GM04504 (cell line): ENCODE data around the gene IGIP.

Source experiments
- DNase-seq: peaks from one replicate; pipeline ENCODE4 v3.0.0-alpha.2; 2012; ENCODE audit warnings: low read depth

The IGIP gene

GRCh38 chr5:140166911-140167310, 41.2 kb downstream of the IGIP start:
- DNase-seq = no peak

DNA sequence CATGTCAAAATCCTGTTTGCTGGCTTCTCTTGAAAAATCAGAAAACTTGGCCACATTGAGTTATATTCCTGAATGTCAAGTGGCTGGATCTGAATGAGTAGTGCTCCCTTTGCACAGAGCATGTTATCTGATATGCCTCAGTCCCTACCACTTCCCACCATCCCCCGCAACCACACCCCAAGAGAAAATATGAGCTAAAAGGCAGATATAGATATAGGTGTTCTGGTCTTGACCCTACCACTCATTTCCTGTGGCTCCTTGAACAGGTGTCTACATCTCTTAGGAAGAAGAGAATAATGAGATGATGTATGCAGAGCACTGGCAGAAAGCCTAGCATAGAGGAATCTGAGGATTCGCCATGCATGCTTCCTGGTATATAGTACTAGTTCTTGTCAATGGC, 42.6 kb downstream of the IGIP start:
- no peak for DNase-seq

DNA sequence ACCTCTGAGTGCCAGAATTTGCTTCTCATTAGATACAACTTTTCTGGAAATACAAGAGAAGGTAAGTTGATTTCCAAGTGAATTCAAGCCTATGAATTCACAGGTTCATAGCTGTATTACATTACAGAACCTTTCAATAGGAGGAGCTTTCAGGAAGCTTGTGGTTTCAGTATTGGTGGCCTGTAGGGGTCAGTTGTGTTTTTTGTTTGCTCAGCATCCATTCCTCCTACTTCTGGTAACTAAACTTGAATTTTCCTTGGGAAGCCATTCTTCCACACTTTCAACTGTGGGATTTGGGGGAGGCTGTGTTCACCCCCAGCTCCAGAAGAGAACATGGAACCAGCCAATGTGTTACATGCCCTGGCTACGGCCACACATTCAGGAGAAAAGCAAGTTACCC, 43.7 kb downstream of the IGIP start:
- no peak for DNase-seq

DNA sequence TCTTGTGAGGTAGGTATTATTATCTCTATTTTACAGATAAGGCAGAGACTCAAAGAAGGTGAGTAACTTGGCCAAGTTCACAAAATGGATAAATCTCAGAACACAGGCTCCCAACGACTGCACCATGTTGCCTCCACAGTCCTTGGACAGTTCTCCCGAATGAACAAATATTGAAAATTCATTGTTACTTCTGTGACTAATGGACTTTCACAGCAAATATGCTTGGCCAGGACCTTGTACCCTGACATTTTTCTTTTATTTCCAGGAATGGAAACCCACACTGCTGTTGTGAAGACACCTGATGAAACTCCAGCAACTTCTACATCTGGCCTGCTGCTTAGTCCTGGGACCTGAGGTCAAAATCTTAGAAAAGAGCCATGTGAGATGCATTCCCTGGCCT, 46.7 kb downstream of the IGIP start:
- no peak for DNase-seq

DNA sequence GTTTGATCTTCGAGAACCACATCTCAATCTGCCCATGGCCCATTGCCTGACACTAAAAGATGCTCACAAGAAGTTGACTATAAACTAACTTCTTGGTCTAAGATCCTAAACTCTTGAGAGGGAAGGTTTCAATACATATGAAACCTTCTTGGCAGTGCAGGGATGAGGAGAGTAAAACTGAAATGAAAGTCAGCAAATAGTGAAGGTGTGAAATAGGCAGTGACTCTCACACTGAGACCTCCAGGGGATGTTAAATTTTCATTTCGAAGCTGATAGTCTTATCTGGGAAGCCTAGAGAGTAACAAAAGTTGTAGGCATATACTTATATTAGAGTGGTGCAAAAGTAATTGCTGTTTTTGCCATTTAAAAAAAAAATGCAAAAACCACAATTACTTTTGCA, 48.3 kb downstream of the IGIP start:
- no peak for DNase-seq

DNA sequence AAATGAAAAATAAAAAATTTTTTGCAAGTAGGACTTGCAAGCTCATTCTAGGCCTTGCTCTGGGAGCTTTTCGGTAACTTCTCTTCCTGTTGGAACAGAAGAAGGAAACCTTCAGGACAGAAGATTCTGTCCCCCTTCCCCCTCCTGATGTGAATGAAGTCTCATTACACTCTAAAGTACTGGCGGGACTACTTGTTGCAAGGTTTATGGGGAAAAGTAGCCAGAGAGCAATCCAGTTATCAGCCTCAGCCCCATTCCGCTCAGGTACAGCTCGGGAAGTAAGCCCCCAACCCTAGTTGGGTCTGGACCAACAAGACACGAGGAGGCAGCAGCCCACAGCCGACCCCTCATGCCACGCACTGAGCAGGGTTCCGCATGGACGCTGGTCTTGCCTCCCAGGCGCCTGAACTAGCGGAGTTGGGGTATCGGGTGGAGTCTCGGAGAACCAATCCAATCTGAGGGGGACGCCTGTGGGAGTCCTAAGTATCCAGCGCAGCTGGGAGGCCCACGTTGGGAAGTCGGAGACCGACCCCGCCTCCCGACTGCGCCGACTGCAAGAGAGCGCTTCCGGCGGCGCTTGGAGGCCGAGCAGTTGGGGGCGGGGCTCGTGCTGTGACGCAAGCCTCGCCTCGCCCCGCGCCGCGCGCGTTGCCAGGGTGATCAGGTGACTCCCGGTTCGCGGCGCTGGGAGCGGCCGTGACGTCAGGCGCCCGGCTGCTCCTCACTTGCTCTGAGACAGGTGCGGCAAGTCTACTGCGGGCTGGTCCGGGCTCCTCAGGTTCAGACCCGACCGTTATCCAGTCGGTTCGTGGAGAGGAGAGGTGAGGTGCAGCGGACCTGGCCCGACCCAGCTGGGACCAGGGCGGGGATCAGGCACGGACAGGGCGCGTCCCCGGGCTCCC, 49.0 kb downstream of the IGIP start, which contains the start of gene CYSTM1:
TSS of gene CYSTM1 (plus strand) at position 724 of the 902 bp plus-strand sequence. CDS start 19,278 bp downstream, outside the sequence.
- DNase-seq = peak; percentile 77

DNA sequence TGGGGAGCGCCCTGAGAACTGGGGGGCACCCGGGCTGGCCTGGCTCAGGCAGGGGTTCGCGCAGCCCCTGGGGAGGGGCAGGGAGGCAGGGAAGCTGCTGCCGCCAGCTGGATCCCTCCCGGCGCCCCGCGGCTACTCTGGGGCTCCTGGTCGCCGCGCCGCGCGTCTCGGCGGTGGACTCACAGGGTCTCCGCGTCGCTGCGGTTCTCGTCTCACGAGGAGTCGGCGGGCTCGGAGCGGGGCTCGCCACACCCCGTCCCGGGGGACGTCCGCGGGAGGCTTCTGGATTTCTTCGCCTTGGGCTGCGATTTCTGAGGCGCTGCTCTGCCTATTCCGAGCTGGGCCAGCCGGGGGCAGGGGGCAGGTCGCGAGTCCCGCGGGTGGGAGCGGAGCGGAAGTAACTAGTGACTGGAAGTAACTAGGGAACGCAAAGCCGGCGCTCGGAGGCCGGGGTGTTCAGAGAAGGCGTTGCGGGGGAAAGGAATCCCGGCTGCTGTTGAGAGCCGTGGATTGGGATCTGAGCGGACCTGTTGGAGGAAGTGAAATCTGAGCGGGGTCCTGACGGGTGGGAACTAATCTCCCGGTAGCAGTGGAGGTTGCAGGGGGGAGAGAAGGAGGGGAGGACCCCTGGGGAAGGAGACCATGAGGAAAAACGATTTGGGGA, 49.8 kb downstream of the IGIP start:
- no peak for DNase-seq

DNA sequence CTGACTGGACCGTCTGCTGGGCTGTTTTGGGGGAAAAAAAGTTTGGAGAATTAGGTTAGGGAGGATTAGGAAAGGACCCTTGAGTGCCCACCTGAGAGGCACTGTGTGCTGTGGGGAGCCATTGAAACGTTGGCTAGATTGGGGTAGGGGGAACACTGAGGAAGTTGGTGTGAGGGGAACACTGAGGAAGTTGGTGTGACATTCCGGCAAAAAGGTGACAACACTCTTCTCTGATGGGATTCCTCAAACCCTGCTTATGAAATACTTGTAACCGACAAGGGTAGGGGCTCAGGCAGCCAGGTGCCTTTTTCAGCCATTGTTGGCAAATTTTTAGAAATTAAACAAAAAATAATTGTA, 50.3 kb downstream of the IGIP start:
- no peak for DNase-seq

DNA sequence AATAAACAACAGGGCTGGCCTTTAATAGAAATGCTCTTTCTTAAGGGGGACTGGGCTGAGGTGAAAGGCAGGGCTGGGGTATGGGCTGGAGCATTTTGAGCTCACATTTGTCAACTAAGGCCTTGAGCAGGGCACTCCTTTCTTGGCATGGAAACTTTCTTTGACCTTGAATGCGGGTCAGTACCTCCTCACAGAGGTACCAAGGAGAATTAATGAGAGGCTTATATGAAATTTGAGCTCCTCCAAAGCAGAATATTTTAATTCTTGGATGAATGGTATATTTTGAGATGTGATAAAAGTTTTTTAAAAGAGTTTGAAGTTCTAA, 52.3 kb downstream of the IGIP start:
- no peak for DNase-seq

DNA sequence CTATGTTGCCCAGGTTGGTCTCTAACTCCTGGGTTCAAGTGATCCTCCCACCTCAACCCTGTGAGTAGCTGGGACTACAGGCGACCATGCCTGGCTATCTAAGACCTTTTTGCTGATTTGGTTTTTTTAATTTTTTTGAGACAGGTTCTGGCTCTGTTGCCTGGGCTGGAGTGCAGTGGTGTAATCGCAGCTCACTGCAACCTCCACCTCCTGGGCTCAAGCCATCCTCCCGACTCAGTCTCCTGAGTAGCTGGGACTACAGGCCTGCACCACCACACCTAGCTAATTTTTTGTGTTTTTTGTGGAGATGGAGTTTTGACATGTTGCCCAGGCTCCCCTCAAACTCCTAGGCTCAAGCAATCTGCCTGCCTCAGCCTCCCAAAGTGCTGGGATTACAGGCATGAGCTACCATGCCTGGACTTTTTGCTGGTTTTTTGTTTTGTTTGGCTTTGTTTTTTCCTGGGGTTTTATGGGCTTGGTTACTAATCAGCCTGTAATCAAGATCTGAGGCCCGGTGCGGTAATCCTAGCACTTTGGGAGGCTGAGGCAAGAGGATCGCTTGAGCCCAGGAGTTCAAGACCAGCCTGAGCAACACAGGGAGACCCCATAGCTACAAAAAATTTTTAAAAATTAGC, 52.9 kb downstream of the IGIP start:
- DNase-seq = no peak
